H1 (cell line): ENCODE results near the gene MCRS1. TPM values are rescaled to one million over a fixed set of nuclear protein-coding genes. Genes with fewer than 3 reads are reported as not detected.

Experiments used
- CTCF ChIA-PET: fragments of 300-600 bp; sonication (Branson Sonifier 250); formaldehyde crosslinking; loops from one replicate; lab custom pipeline; 2021; ENCODE audit not compliant: partially characterized antibody; lab: Charles Lee
- POLR2A ChIA-PET: fragments of 300-600 bp; sonication (Branson Sonifier 250); formaldehyde crosslinking; loops from one replicate; lab custom pipeline; 2021; ENCODE audit warnings: inconsistent platforms; ENCODE audit not compliant: partially characterized antibody; lab: Charles Lee
- DNase-seq, 2 experiments: peaks; one replicate each; pipeline versions ENCODE4 v3.0.0 to v3.0.0-alpha.2; 2010 to 2022; ENCODE audit warnings: low spot score in 2 of 2, low read depth in 1 of 2, mixed read lengths in 1 of 2
- FAIRE-seq: peaks from 2 replicates; lab custom pipeline; 2011; peaks lifted over from hg19 to GRCh38; lab: Jason Lieb, UNC
- H2AFZ ChIP-seq: 2 replicates; pipeline ENCODE4 v1.8.1; 2012; ENCODE audit warnings: low read length, inconsistent platforms
- H2AK5ac ChIP-seq: 2 replicates; pipeline ENCODE4 v1.6.1; 2013; ENCODE audit warnings: low read depth, low read length
- H2BK120ac ChIP-seq: replicated peaks from 2 replicates; pipeline ENCODE3; 2013; ENCODE audit warnings: low read depth, low read length, inconsistent platforms
- H2BK12ac ChIP-seq: 2 replicates; pipeline ENCODE4 v1.6.1; 2013; ENCODE audit warnings: low read depth, low read length
- H2BK15ac ChIP-seq: 2 replicates; pipeline ENCODE4 v1.6.1; 2013; ENCODE audit warnings: low read length
- H2BK20ac ChIP-seq: 2 replicates; pipeline ENCODE4 v1.6.1; 2013; ENCODE audit warnings: low read length
- H2BK5ac ChIP-seq: 2 replicates; pipeline ENCODE4 v1.6.1; 2013; ENCODE audit warnings: low read depth, low read length
- H3K14ac ChIP-seq: 2 replicates; pipeline ENCODE4 v1.6.1; 2013; ENCODE audit warnings: inconsistent platforms; ENCODE audit not compliant: insufficient read length
- H3K18ac ChIP-seq: 2 replicates; pipeline ENCODE4 v1.6.1; 2013; ENCODE audit warnings: low read length; ENCODE audit errors: extremely low read depth
- H3K23ac ChIP-seq: 2 replicates; pipeline ENCODE4 v1.6.1; 2013; ENCODE audit warnings: inconsistent platforms; ENCODE audit not compliant: insufficient read length
- H3K23me2 ChIP-seq: 2 replicates; pipeline ENCODE4 v1.6.1; 2013; ENCODE audit warnings: low read depth, low read length
- H3K27ac ChIP-seq: 2 replicates; pipeline ENCODE4 v1.6.1; 2011; ENCODE audit warnings: low read depth, low read length, inconsistent platforms
- H3K27me3 ChIP-seq, 4 experiments: replicated peaks in 1 of 4; 1 replicate in 1 of 4; 2 replicates in 3 of 4; pipeline versions ENCODE4 v1.6.1 to v1.8.1; 2011 to 2013; ENCODE audit warnings: low read length in 3 of 4, mild to moderate bottlenecking in 3 of 4, inconsistent platforms in 2 of 4, mixed read lengths in 2 of 4, moderate library complexity in 1 of 4; ENCODE audit not compliant: control insufficient read depth in 3 of 4, insufficient read depth in 3 of 4; ENCODE audit errors: extremely low read depth in 1 of 4
- H3K36me3 ChIP-seq, 4 experiments: 2 replicates each; pipeline versions ENCODE4 v1.6.1 to v1.8.1; 2011 to 2013; ENCODE audit warnings: mild to moderate bottlenecking in 4 of 4, low read length in 3 of 4, moderate library complexity in 2 of 4, control low read depth in 1 of 4, inconsistent platforms in 1 of 4; ENCODE audit not compliant: insufficient read depth in 4 of 4, control insufficient read depth in 2 of 4
- H3K4ac ChIP-seq: replicated peaks from 2 replicates; pipeline ENCODE3; 2013; ENCODE audit warnings: low read length, low read depth, mixed read lengths, inconsistent platforms; ENCODE audit not compliant: insufficient read length
- H3K4me1 ChIP-seq, 4 experiments: replicated peaks in 1 of 4; 1 replicate in 1 of 4; 2 replicates in 3 of 4; pipeline versions ENCODE4 v1.6.1 to v1.8.1; 2011 to 2013; ENCODE audit warnings: low read length in 3 of 4, inconsistent platforms in 2 of 4, mixed read lengths in 1 of 4; ENCODE audit not compliant: insufficient read depth in 4 of 4, control insufficient read depth in 3 of 4
- H3K4me2 ChIP-seq, 2 experiments: 2 replicates each; pipeline versions ENCODE4 v1.6.1 to v1.8.1; 2011 to 2013; ENCODE audit warnings: low read depth in 2 of 2, low read length in 2 of 2, control low read depth in 1 of 2, inconsistent platforms in 1 of 2, mild to moderate bottlenecking in 1 of 2; ENCODE audit not compliant: insufficient read depth in 1 of 2
- H3K4me3 ChIP-seq, 4 experiments: fragments of 200-600, 300-600 bp in 1 of 4; sonication (generic), shearing (Covaris generic), sonication (Bioruptor Twin) in 1 of 4; 2 replicates each; pipeline versions ENCODE4 v1.5.1 to v1.8.1; 2011 to 2016; ENCODE audit warnings: low read length in 4 of 4, low read depth in 3 of 4, control low read depth in 2 of 4, inconsistent platforms in 2 of 4, mild to moderate bottlenecking in 2 of 4, mixed read lengths in 1 of 4, moderate library complexity in 1 of 4; ENCODE audit not compliant: insufficient read depth in 2 of 4; ENCODE audit errors: extremely low read depth in 1 of 4
- H3K56ac ChIP-seq: replicated peaks from 2 replicates; pipeline ENCODE3; 2013; ENCODE audit warnings: low read depth, mild to moderate bottlenecking, mixed read lengths, low read length, inconsistent platforms; ENCODE audit not compliant: insufficient read length
- H3K79me1 ChIP-seq: 2 replicates; pipeline ENCODE4 v1.6.1; 2013; ENCODE audit warnings: low read depth, low read length, control low read depth
- H3K79me2 ChIP-seq, 2 experiments: 2 replicates each; pipeline versions ENCODE4 v1.6.1 to v1.8.1; 2012 to 2013; ENCODE audit warnings: low read length in 2 of 2, mild to moderate bottlenecking in 2 of 2, inconsistent platforms in 1 of 2; ENCODE audit not compliant: insufficient read depth in 2 of 2, control insufficient read depth in 1 of 2
- H3K9ac ChIP-seq, 4 experiments: replicated peaks in 1 of 4; 1 replicate in 1 of 4; 2 replicates in 3 of 4; pipeline versions ENCODE4 v1.6.1 to v1.8.1; 2011 to 2013; ENCODE audit warnings: low read depth in 3 of 4, low read length in 3 of 4, control low read depth in 2 of 4, mild to moderate bottlenecking in 2 of 4, moderate library complexity in 2 of 4, inconsistent platforms in 1 of 4; ENCODE audit errors: extremely low read depth in 1 of 4
- H3K9me3 ChIP-seq, 2 experiments: 2 replicates each; pipeline versions ENCODE4 v1.6.1 to v1.8.1; 2012 to 2013; ENCODE audit warnings: mild to moderate bottlenecking in 2 of 2, moderate library complexity in 2 of 2, control low read depth in 1 of 2, inconsistent platforms in 1 of 2, low read depth in 1 of 2, low read length in 1 of 2, mixed read lengths in 1 of 2; ENCODE audit not compliant: insufficient read depth in 2 of 2
- H4K20me1 ChIP-seq, 2 experiments: replicated peaks in 1 of 2; 2 replicates each; pipeline versions ENCODE3 to v1.8.1; 2011 to 2013; ENCODE audit warnings: inconsistent platforms in 2 of 2, low read length in 2 of 2, mild to moderate bottlenecking in 1 of 2; ENCODE audit not compliant: insufficient read depth in 2 of 2, control insufficient read depth in 1 of 2
- H4K5ac ChIP-seq: 2 replicates; pipeline ENCODE4 v1.6.1; 2013; ENCODE audit warnings: low read length, low read depth, mixed read lengths, inconsistent platforms; ENCODE audit not compliant: insufficient read length
- H4K8ac ChIP-seq: 2 replicates; pipeline ENCODE4 v1.8.0; 2013; ENCODE audit warnings: mild to moderate bottlenecking, moderate library complexity, low read length, inconsistent platforms; ENCODE audit not compliant: insufficient read depth; ENCODE audit errors: extremely low read depth
- H4K91ac ChIP-seq: replicated peaks from 2 replicates; pipeline ENCODE3; 2013; ENCODE audit warnings: low read length, mixed read lengths, inconsistent platforms; ENCODE audit not compliant: insufficient read length
- EGR1 ChIP-seq: IDR thresholded peaks from 2 replicates; pipeline ENCODE4 v1.6.1; 2011; ENCODE audit warnings: low read depth, low read length, borderline replicate concordance
- EZH2 ChIP-seq: fragments of 200-600 bp; sonication (generic); IDR thresholded peaks from 2 replicates; pipeline ENCODE4 v1.7.1; 2012; ENCODE audit warnings: low read depth, mild to moderate bottlenecking, moderate library complexity, low read length, inconsistent platforms; ENCODE audit not compliant: severe bottlenecking
- KDM5A ChIP-seq: fragments of 200-600 bp; IDR thresholded peaks from 2 replicates; pipeline ENCODE4 v1.7.1; 2012; ENCODE audit warnings: mild to moderate bottlenecking, low read length, inconsistent platforms, mixed read lengths
- POLR2A ChIP-seq, 2 experiments: IDR thresholded peaks; 1 replicate in 1 of 2; 2 replicates in 1 of 2; pipeline ENCODE4 v1.6.1; 2011; ENCODE audit warnings: low read depth in 2 of 2, low read length in 2 of 2, mild to moderate bottlenecking in 2 of 2; ENCODE audit errors: control extremely low read depth in 1 of 2
- POLR2AphosphoS5 ChIP-seq: IDR thresholded peaks from 2 replicates; pipeline ENCODE4 v1.6.1; 2011; ENCODE audit warnings: low read depth, low read length
- POU5F1 ChIP-seq: IDR thresholded peaks from 2 replicates; pipeline ENCODE4 v1.6.1; 2011; ENCODE audit warnings: low read depth, mild to moderate bottlenecking, low read length, moderate library complexity
- RFX5 ChIP-seq: IDR thresholded peaks from 2 replicates; pipeline ENCODE4 v1.6.1; 2011; ENCODE audit warnings: low read depth, low read length, improper control_type of control experiment, borderline replicate concordance
- RNF2 ChIP-seq: fragments of 200-900, 300-1000 bp; sonication (generic); IDR thresholded peaks from 2 replicates; pipeline ENCODE4 v1.7.1; 2016; ENCODE audit warnings: borderline replicate concordance, low read depth, mild to moderate bottlenecking, antibody characterized with exemption, low read length; ENCODE audit not compliant: poor library complexity, severe bottlenecking; ENCODE audit errors: missing control alignments
- TAF1 ChIP-seq: IDR thresholded peaks from 2 replicates; pipeline ENCODE4 v1.6.1; 2011; ENCODE audit warnings: mild to moderate bottlenecking, low read depth, low read length
- TBP ChIP-seq: IDR thresholded peaks from 2 replicates; pipeline ENCODE4 v1.6.1; 2011; ENCODE audit warnings: low read depth, low read length, improper control_type of control experiment
- ZNF274 ChIP-seq: IDR thresholded peaks from 2 replicates; pipeline ENCODE4 v1.7.0; 2012; ENCODE audit warnings: low read length, borderline replicate concordance; ENCODE audit errors: extremely low read depth
- WGBS, 2 experiments: shearing (Covaris generic) in 1 of 2; methylation state at CpG; one replicate each; pipeline versions ENCODE4 v1.1.6 to v1.1.7; 2013 to 2015; ENCODE audit warnings: low lambda C conversion rate in 2 of 2, mixed read lengths in 2 of 2, inconsistent platforms in 1 of 2, low coverage in 1 of 2, missing lambda C conversion rate in 1 of 2; ENCODE audit not compliant: insufficient replicate concordance in 2 of 2, insufficient coverage in 1 of 2, insufficient read length in 1 of 2; ENCODE audit errors: extremely low coverage in 1 of 2, missing lambda C conversion rate in 1 of 2; 5-methylcytosine and 5-hydroxymethylcytosine counted together
- polyA plus RNA-seq, 7 experiments: library from polyadenylated mRNA; depleted of rRNA in 3 of 7; stranded (reverse) in 5 of 7; unstranded in 2 of 7; fragments of >200 nt in 5 of 7; fragments of 200-250 nt in 2 of 7; gene quantifications; 1 replicate in 5 of 7; 2 replicates in 1 of 7; 4 replicates in 1 of 7; pipeline versions ENCODE4 v1.2.1 to v1.2.3, GENCODE V29; 2011 to 2013; ENCODE audit warnings: missing spikeins in 2 of 7, mixed read lengths in 2 of 7
- total RNA-seq: library from RNA; stranded (reverse); fragmentation: NEBNext Ultra II Directional; extraction: Animal tissue kit (Norgen Biotek cat#: 25700); gene quantifications from 2 replicates; pipeline ENCODE4 v1.2.1, GENCODE V29; 2021

The MCRS1 gene
- total and polyA plus RNA-seq, 2 of the 8 experiments (the other 6 are each of a cell fraction or from before 2014, with no cell fraction given) = 90.3 to 139 TPM

DNA sequence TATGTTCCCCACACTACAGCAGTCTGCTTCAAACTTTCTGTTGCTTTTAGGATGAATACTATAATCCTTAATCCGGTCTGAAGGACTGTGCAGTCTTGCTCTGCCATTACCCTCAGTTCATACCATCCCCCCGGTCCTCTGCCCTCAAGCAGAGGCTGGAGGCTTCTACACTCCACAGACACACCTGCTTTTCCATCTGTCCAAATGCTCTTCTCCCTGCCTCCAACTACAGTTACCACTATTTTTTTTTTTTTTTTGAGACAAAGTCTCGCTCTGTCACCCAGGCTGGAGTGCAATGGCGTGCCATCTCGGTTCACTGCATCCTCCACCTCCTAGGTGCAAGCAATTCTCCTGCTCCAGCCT lies 48.4 kb downstream of the MCRS1 start:
- no peaks in the 10 kb centered on the region for H4K20me1 ChIP-seq
- no peak overlapping the region for H3K4me2 ChIP-seq
- H2BK12ac ChIP-seq = no peak overlapping the region
- no peak overlapping the region for H2AFZ ChIP-seq
- H3K27me3 ChIP-seq = no peaks in the 10 kb centered on the region
- H3K36me3 ChIP-seq = peaks cover 0 to 5% (median 2%) of the 10 kb centered on the region in 4 experiments; a peak in 3 of 8 replicates
- no peak overlapping the region for H3K9ac ChIP-seq
- CTCF ChIA-PET = interaction anchor here (0.6 to 18.6 kb wide), 5 partner anchors 42 to 461 kb away, joined by 3 to 538 read pairs (median 5); partner anchors contain the start of genes DNAJC22 and SPATS2
- no peaks in the 10 kb centered on the region for H3K4me1 ChIP-seq
- POLR2A ChIA-PET = no interaction called here
- no peaks in the 10 kb centered on the region for H3K79me2 ChIP-seq
- no peak overlapping the region for H4K5ac ChIP-seq
- H4K8ac ChIP-seq = no peak overlapping the region
- no peak overlapping the region for H2AK5ac ChIP-seq
- no peak overlapping the region for H4K91ac ChIP-seq
- H3K23ac ChIP-seq = no peak overlapping the region
- H3K4ac ChIP-seq = no peak overlapping the region
- H3K18ac ChIP-seq = no peak overlapping the region
- no peak overlapping the region for H3K14ac ChIP-seq
- H3K23me2 ChIP-seq = no peaks in the 10 kb centered on the region
- H3K4me3 ChIP-seq = no peak overlapping the region
- no peak overlapping the region for H3K56ac ChIP-seq
- DNase-seq = no peak
- no peak overlapping the region for H2BK15ac ChIP-seq
- FAIRE-seq = no peak
- 86% methylated on average over 5 of the region's 5 CpGs; no CpG with 5 or more reads in 1 of the 2 experiments for WGBS, 2 experiments
- H3K79me1 ChIP-seq = no peaks in the 10 kb centered on the region
- H3K9me3 ChIP-seq = no peaks in the 10 kb centered on the region
- H2BK20ac ChIP-seq = no peak overlapping the region
- no peak overlapping the region for H2BK5ac ChIP-seq
- H3K27ac ChIP-seq = no peak overlapping the region
- H2BK120ac ChIP-seq = no peak overlapping the region
- TF ChIP-seq TAF1 (no peak), KDM5A (no peak), RFX5 (no peak), EZH2 (no peak), TBP (no peak), POU5F1 (no peak), RNF2 (no peak), POLR2A (IDR thresholded peaks at IDR 0.05; ENCODE audit: control extremely low read depth in 1 of 2, low read depth in 2 of 2, low read length in 2 of 2) (no peak), EGR1 (no peak), ZNF274 (no peak), POLR2AphosphoS5 (no peak)
